Endothelial cell of umbilical vein (primary cell): ENCODE results near the gene COL9A3. TPM values are rescaled to one million over a fixed set of nuclear protein-coding genes. Genes with fewer than 3 reads are reported as not detected.

Experiments used
- BruUV-seq: library from RNA; stranded (reverse); fragments of 400-500 nt; replicated peaks from 2 replicates; lab custom pipeline; 2021; lab: Mats Ljungman, UMichigan
- CTCF ChIA-PET: fragments of 300-600, 350-600 bp; sonication (Branson Sonifier 250); formaldehyde crosslinking; loops from one replicate; lab custom pipeline; 2021; ENCODE audit warnings: antibody characterized with exemption, inconsistent platforms; lab: Charles Lee
- POLR2A ChIA-PET: fragments of 300-600, 350-600 bp; sonication (Branson Sonifier 250); formaldehyde crosslinking; loops from one replicate; lab custom pipeline; 2021; ENCODE audit warnings: antibody characterized with exemption, inconsistent platforms; lab: Charles Lee
- DNase-seq: peaks from one replicate; pipeline ENCODE4 v3.0.0-alpha.2; 2011; ENCODE audit warnings: low read depth, low spot score
- FAIRE-seq: peaks from 2 replicates; lab custom pipeline; 2011; peaks lifted over from hg19 to GRCh38; lab: Jason Lieb, UNC
- H2AFZ ChIP-seq: 2 replicates; pipeline ENCODE4 v1.6.0; 2012; ENCODE audit warnings: low read depth, low read length, control low read depth, inconsistent platforms
- H3K27ac ChIP-seq: 2 replicates; pipeline ENCODE4 v1.5.1; 2011; ENCODE audit warnings: low read depth, mild to moderate bottlenecking, control low read depth, low read length, moderate library complexity; ENCODE audit not compliant: insufficient read depth
- H3K27me3 ChIP-seq, 2 experiments: 2 replicates each; pipeline versions ENCODE4 v1.6.0 to v1.6.1; 2011; ENCODE audit warnings: low read length in 2 of 2, mixed read lengths in 1 of 2; ENCODE audit not compliant: control insufficient read depth in 2 of 2, insufficient read depth in 2 of 2
- H3K36me3 ChIP-seq, 2 experiments: 2 replicates in 1 of 2; 3 replicates in 1 of 2; pipeline ENCODE4 v1.5.1; 2011; ENCODE audit warnings: low read length in 2 of 2, mild to moderate bottlenecking in 1 of 2, moderate library complexity in 1 of 2; ENCODE audit not compliant: control insufficient read depth in 2 of 2, insufficient read depth in 2 of 2; ENCODE audit errors: extremely low read depth in 1 of 2
- H3K4me1 ChIP-seq: 3 replicates; pipeline ENCODE4 v1.5.1; 2011; ENCODE audit warnings: mild to moderate bottlenecking, low read length; ENCODE audit not compliant: control insufficient read depth, insufficient read depth; ENCODE audit errors: extremely low read depth
- H3K4me2 ChIP-seq: 2 replicates; pipeline ENCODE4 v1.6.1; 2011; ENCODE audit warnings: low read length, control low read depth, mixed read lengths; ENCODE audit not compliant: insufficient read depth
- H3K4me3 ChIP-seq, 3 experiments: fragments of 200-600 bp in 1 of 3; sonication (generic), shearing (Covaris generic) in 1 of 3; replicated peaks in 1 of 3; 2 replicates each; pipeline ENCODE4 v1.5.1; 2011 to 2016; ENCODE audit warnings: control low read depth in 3 of 3, low read length in 3 of 3, mild to moderate bottlenecking in 2 of 3, inconsistent platforms in 1 of 3, low read depth in 1 of 3, moderate library complexity in 1 of 3; ENCODE audit not compliant: insufficient read depth in 1 of 3
- H3K79me2 ChIP-seq: 2 replicates; pipeline ENCODE4 v1.6.0; 2012; ENCODE audit warnings: low read length, inconsistent platforms; ENCODE audit not compliant: control insufficient read depth, insufficient read depth
- H3K9ac ChIP-seq: replicated peaks from 2 replicates; pipeline ENCODE3; 2011; ENCODE audit warnings: low read length, control low read depth; ENCODE audit not compliant: insufficient read depth; ENCODE audit errors: extremely low read depth
- H3K9me1 ChIP-seq: replicated peaks from 3 replicates; pipeline ENCODE4 v1.6.0; 2011; ENCODE audit warnings: mild to moderate bottlenecking, low read length; ENCODE audit not compliant: control insufficient read depth, insufficient read depth; ENCODE audit errors: extremely low read depth
- H3K9me3 ChIP-seq: replicated peaks from 2 replicates; pipeline ENCODE4 v1.5.1; 2012; ENCODE audit warnings: low read length, inconsistent platforms; ENCODE audit not compliant: control insufficient read depth, insufficient read depth
- H4K20me1 ChIP-seq: replicated peaks from 2 replicates; pipeline ENCODE3; 2011; ENCODE audit warnings: mild to moderate bottlenecking, low read length; ENCODE audit not compliant: control insufficient read depth, insufficient read depth; ENCODE audit errors: extremely low read depth
- CTCF ChIP-seq, 2 donors: IDR thresholded peaks; 1 replicate in 1 of 2; 2 replicates in 1 of 2; pipeline ENCODE4 v1.5.1; 2011; ENCODE audit warnings: low read length in 2 of 2, mild to moderate bottlenecking in 2 of 2, moderate library complexity in 2 of 2, control low read depth in 1 of 2, inconsistent platforms in 1 of 2, low read depth in 1 of 2; ENCODE audit not compliant: insufficient read depth in 1 of 2; ENCODE audit errors: extremely low read depth in 1 of 2
- EZH2 ChIP-seq: IDR thresholded peaks from 2 replicates; pipeline ENCODE4 v1.6.1; 2012; ENCODE audit warnings: borderline replicate concordance, low read depth, mild to moderate bottlenecking, moderate library complexity, low read length, inconsistent platforms; ENCODE audit not compliant: severe bottlenecking
- FOS ChIP-seq: IDR thresholded peaks from 2 replicates; pipeline ENCODE4 v1.6.1; 2011; ENCODE audit warnings: mild to moderate bottlenecking, low read length, moderate library complexity, borderline replicate concordance; ENCODE audit not compliant: insufficient read depth
- GATA2 ChIP-seq: IDR thresholded peaks from 2 replicates; pipeline ENCODE4 v1.7.0; 2011; ENCODE audit warnings: low read depth, mild to moderate bottlenecking, moderate library complexity, mixed read lengths, low read length; ENCODE audit not compliant: insufficient read length, insufficient read depth
- JUN ChIP-seq: IDR thresholded peaks from 2 replicates; pipeline ENCODE4 v1.6.1; 2011; ENCODE audit warnings: borderline replicate concordance, low read depth; ENCODE audit not compliant: insufficient read length, insufficient read depth
- MYC ChIP-seq: IDR thresholded peaks from one replicate; pipeline ENCODE4 v1.6.1; 2011; ENCODE audit warnings: mild to moderate bottlenecking, low read depth, low read length
- POLR2A ChIP-seq: IDR thresholded peaks from 2 replicates; pipeline ENCODE4 v1.6.1; 2012; ENCODE audit warnings: low read depth, mild to moderate bottlenecking, control low read depth, low read length
- POLR2AphosphoS5 ChIP-seq: IDR thresholded peaks from 2 replicates; pipeline ENCODE4 v1.6.1; 2012; ENCODE audit warnings: low read depth, mild to moderate bottlenecking, control low read depth, low read length, moderate library complexity; ENCODE audit not compliant: insufficient read depth
- dilution Hi-C: fragments of 300-500 bp; cut with MboI; formaldehyde crosslinking; loops from one replicate; pipeline ENCODE4 v1.15.0; 2019; ENCODE audit warnings: low sequenced_read_pairs; ENCODE audit not compliant: extremely low pct_ligation_motif_present
- intact Hi-C: fragments of 100-400 bp; cut with micrococcal nuclease; formaldehyde crosslinking; loops from one replicate; pipeline ENCODE4 v1.10.0; 2022
- polyA plus RNA-seq, 4 experiments: library from polyadenylated mRNA; depleted of rRNA in 3 of 4; stranded (reverse) in 3 of 4; unstranded in 1 of 4; fragments of >200 nt; gene quantifications; 2 replicates each; pipeline versions ENCODE4 v1.2.1 to v1.2.3, GENCODE V29; 2011 to 2012; ENCODE audit warnings: missing spikeins in 1 of 4
- total RNA-seq: library from RNA; stranded (reverse); gene quantifications from 2 replicates; pipeline ENCODE4 v1.2.3, GENCODE V29; 2021
- TF ChIP-seq, protein P1 (sequence below): IDR thresholded peaks from 2 replicates; pipeline ENCODE4 v1.6.1; 2011; ENCODE audit not compliant: insufficient read depth, insufficient read length

Gene COL9A3
- total and polyA plus RNA-seq, 2 donors (not counting 3 experiments of a cell fraction or from before 2014, with no cell fraction given), result 0.46 to 0.60 TPM

- no peak for FAIRE-seq
- dilution Hi-C loops (no loop called here), intact Hi-C loops (no loop called here)
Observed at GRCh38 chr20:62876902-62877816, 60.3 kb downstream of the COL9A3 start.

More at GRCh38 chr20:62876902-62877816, 60.3 kb downstream of the COL9A3 start:
- H3K79me2 ChIP-seq, result no peaks in the 10 kb centered on the region
- H3K36me3 ChIP-seq, result peaks cover 0 to 11% of the 10 kb centered on the region in 2 experiments
- ChIA-PET POLR2A (interaction anchor here (0.7 kb wide), 1 partner anchor 10 kb away, joined by 3 read pairs; no protein-coding TSS in a partner anchor), CTCF (interaction anchor here (0.8 to 4.9 kb wide), 3 partner anchors 9 to 18 kb away, joined by 3 to 30 read pairs (median 4); no protein-coding TSS in a partner anchor)
- no peak overlapping the region for H2AFZ ChIP-seq
- H3K9me1 ChIP-seq, result no peaks in the 10 kb centered on the region
- H3K9ac ChIP-seq, result no peak overlapping the region
- no peaks in the 10 kb centered on the region for H3K9me3 ChIP-seq
- peaks cover 0 to 3% of the 10 kb centered on the region in 2 experiments for H3K27me3 ChIP-seq
- H3K4me3 ChIP-seq, result no peak overlapping the region
- no peak for TF ChIP-seq JUN
- TF ChIP-seq, protein P1, sequence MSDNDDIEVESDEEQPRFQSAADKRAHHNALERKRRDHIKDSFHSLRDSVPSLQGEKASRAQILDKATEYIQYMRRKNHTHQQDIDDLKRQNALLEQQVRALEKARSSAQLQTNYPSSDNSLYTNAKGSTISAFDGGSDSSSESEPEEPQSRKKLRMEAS, result no peak
- TF ChIP-seq GATA2, result no peak
- TF ChIP-seq EZH2, result no peak
- TF ChIP-seq FOS, result no peak
- no peak for TF ChIP-seq POLR2AphosphoS5
- no peak for TF ChIP-seq POLR2A
- TF ChIP-seq MYC, result no peak
- TF ChIP-seq CTCF (IDR thresholded peaks at IDR 0.05; ENCODE audit: extremely low read depth in 1 of 2, insufficient read depth in 1 of 2, low read depth in 1 of 2, low read length in 2 of 2), result no peak
- H3K27ac ChIP-seq, result no peak overlapping the region
- BruUV-seq, result no TSS peak
- no peaks in the 10 kb centered on the region for H4K20me1 ChIP-seq
- H3K4me2 ChIP-seq, result peak overlapping the region; percentile 26
- DNase-seq, result peak; percentile 65
- H3K4me1 ChIP-seq, result peaks cover 9% of the 10 kb centered on the region
